DMS 273 treated with DMSO at 0.1 percent for 48 hours (cell line): ENCODE measurements around the gene TNPO2.

Experiments used
- DNase-seq: peaks from one replicate; lab custom pipeline; 2025; lab: John Stamatoyannopoulos, UW

Gene TNPO2

GRCh38 chr19:12676384-12676792 lies 47.3 kb downstream of the TNPO2 start:
- DNase-seq = peak; percentile 18

- DNase-seq = no peak
These were observed 47.8 kb downstream of the TNPO2 start for GRCh38 chr19:12675940-12676339.

GRCh38 chr19:12675399-12675798 lies 48.3 kb downstream of the TNPO2 start:
- no peak for DNase-seq

GRCh38 chr19:12672744-12673143 lies 51.0 kb downstream of the TNPO2 start:
- no peak for DNase-seq

- DNase-seq = no peak
These were observed 53.4 kb downstream of the TNPO2 start for GRCh38 chr19:12670159-12670928.

GRCh38 chr19:12669270-12670158 lies 54.2 kb downstream of the TNPO2 start:
- DNase-seq = peak; percentile 69

GRCh38 chr19:12668932-12669269 lies 54.8 kb downstream of the TNPO2 start:
- no peak for DNase-seq

GRCh38 chr19:12668346-12668745 lies 55.4 kb downstream of the TNPO2 start:
- no peak for DNase-seq

GRCh38 chr19:12667731-12668302 lies 55.9 kb downstream of the TNPO2 start:
- no peak for DNase-seq

- no peak for DNase-seq
These were observed 57.3 kb downstream of the TNPO2 start, which contains the start of the genes MAN2B1 and WDR83 for GRCh38 chr19:12666265-12667048. TSS of gene MAN2B1 (minus strand) at chr19:12666742. CDS start at chr19:12666701, 41 bp downstream. TSS of gene WDR83 (plus strand) at chr19:12666807. CDS start at chr19:12669791, 2,984 bp downstream.

- no peak for DNase-seq
These were observed 58.0 kb downstream of the TNPO2 start for GRCh38 chr19:12665671-12666264.

GRCh38 chr19:12665281-12665573 lies 58.5 kb downstream of the TNPO2 start:
- no peak for DNase-seq

- DNase-seq = no peak
These were observed 59.1 kb downstream of the TNPO2 start for GRCh38 chr19:12664406-12665280.

GRCh38 chr19:12660980-12661379 lies 62.8 kb downstream of the TNPO2 start:
- DNase-seq = no peak

GRCh38 chr19:12657966-12658365 lies 65.8 kb downstream of the TNPO2 start:
- no peak for DNase-seq

GRCh38 chr19:12656899-12657571 lies 66.7 kb downstream of the TNPO2 start:
- DNase-seq = no peak

GRCh38 chr19:12655546-12655945 lies 68.2 kb downstream of the TNPO2 start:
- DNase-seq = no peak

GRCh38 chr19:12652219-12652618 lies 71.5 kb downstream of the TNPO2 start:
- no peak for DNase-seq

GRCh38 chr19:12649941-12650340 lies 73.8 kb downstream of the TNPO2 start:
- DNase-seq = no peak
